Pons (tissue), 1 donor: Measurements from ENCODE around the gene MNAT1.
"Not testable (repeated sequence)": the region's sequence is repeated elsewhere in the genome, so short reads cannot be mapped to it uniquely, and the experiment has no call there.

ENCODE experiments used
- DNase-seq: peaks from one replicate; pipeline ENCODE4 v3.0.0-alpha.2; 2016; ENCODE audit warnings: low spot score

MNAT1 gene

GRCh38 chr14:60882219-60882618 lies 147.7 kb downstream of the MNAT1 start:
- DNase-seq: no peak

GRCh38 chr14:60884134-60884533 lies 149.6 kb downstream of the MNAT1 start:
- DNase-seq: no peak

GRCh38 chr14:60890636-60891035 lies 156.1 kb downstream of the MNAT1 start:
- not testable (repeated sequence) for DNase-seq

GRCh38 chr14:60893911-60894310 lies 159.3 kb downstream of the MNAT1 start:
- DNase-seq: no peak

- DNase-seq: no peak
These were observed 169.8 kb downstream of the MNAT1 start for GRCh38 chr14:60904381-60904780.

GRCh38 chr14:60905923-60906322 lies 171.4 kb downstream of the MNAT1 start:
- no peak for DNase-seq

- no peak for DNase-seq
These were observed 181.2 kb downstream of the MNAT1 start for GRCh38 chr14:60915781-60916180.

GRCh38 chr14:60922050-60922449 lies 187.5 kb downstream of the MNAT1 start:
- no peak for DNase-seq

- DNase-seq: no peak
These were observed 190.7 kb downstream of the MNAT1 start for GRCh38 chr14:60925286-60925685.

- DNase-seq: no peak
These were observed 191.4 kb downstream of the MNAT1 start for GRCh38 chr14:60926002-60926401.

GRCh38 chr14:60931218-60931617 lies 196.7 kb downstream of the MNAT1 start:
- DNase-seq: no peak

- no peak for DNase-seq
These were observed 199.5 kb downstream of the MNAT1 start for GRCh38 chr14:60933920-60934655.

GRCh38 chr14:60935319-60935718 lies 200.8 kb downstream of the MNAT1 start:
- no peak for DNase-seq

GRCh38 chr14:60943637-60944032 lies 209.1 kb downstream of the MNAT1 start:
- DNase-seq: no peak

GRCh38 chr14:60944204-60944603 lies 209.6 kb downstream of the MNAT1 start:
- DNase-seq: no peak

GRCh38 chr14:60945984-60946383 lies 211.4 kb downstream of the MNAT1 start:
- no peak for DNase-seq

GRCh38 chr14:60946773-60947172 lies 212.2 kb downstream of the MNAT1 start:
- DNase-seq: no peak

GRCh38 chr14:60951776-60952435 lies 217.3 kb downstream of the MNAT1 start:
- DNase-seq: no peak

- DNase-seq: no peak
These were observed 221.6 kb downstream of the MNAT1 start for GRCh38 chr14:60956202-60956601.

GRCh38 chr14:60956632-60957031 lies 222.1 kb downstream of the MNAT1 start:
- no peak for DNase-seq

GRCh38 chr14:60958146-60958545 lies 223.6 kb downstream of the MNAT1 start:
- no peak for DNase-seq

GRCh38 chr14:60963761-60964160 lies 229.2 kb downstream of the MNAT1 start:
- DNase-seq: no peak

- no peak for DNase-seq
These were observed 230.3 kb downstream of the MNAT1 start for GRCh38 chr14:60964904-60965303.

- no peak for DNase-seq
These were observed 230.8 kb downstream of the MNAT1 start for GRCh38 chr14:60965402-60965801.
